Natural killer cell (primary cell): Measurements from ENCODE around the gene VWF. TPM values are rescaled to one million over a fixed set of nuclear protein-coding genes. Genes with fewer than 3 reads are reported as not detected.
A peak's percentile ranks its signal among the peaks of the same experiment; 100 is the strongest.

Experiments
- ATAC-seq, 3 donors: fragments of 150-1000 bp in 2 of 3; fragments of 200-7000 bp in 1 of 3; cut with Tn5 transposase; 1 replicate in 1 of 3; 2 replicates in 2 of 3; pipeline ENCODE4 v1.10.0; 2021; ENCODE audit warnings: mild to moderate bottlenecking in 2 of 3, moderate library complexity in 2 of 3
- DNase-seq, 2 donors: peaks; one replicate each; pipeline versions ENCODE4 v3.0.0 to v3.0.0-alpha.2; 2013 to 2021; ENCODE audit warnings: mixed read lengths in 1 of 2
- H3K27ac ChIP-seq: one replicate; pipeline ENCODE4 v1.5.1; 2013; ENCODE audit warnings: mild to moderate bottlenecking, low read length
- H3K27me3 ChIP-seq: one replicate; pipeline ENCODE4 v1.6.1; 2013; ENCODE audit warnings: low read length; ENCODE audit not compliant: control insufficient read depth, insufficient read depth
- H3K36me3 ChIP-seq: one replicate; pipeline ENCODE4 v1.6.1; 2013; ENCODE audit warnings: low read length; ENCODE audit not compliant: control insufficient read depth, insufficient read depth
- H3K4me1 ChIP-seq: one replicate; pipeline ENCODE4 v1.6.1; 2013; ENCODE audit warnings: low read length; ENCODE audit not compliant: control insufficient read depth, insufficient read depth
- H3K4me3 ChIP-seq: one replicate; pipeline ENCODE4 v1.5.1; 2013; ENCODE audit warnings: low read length
- H3K9me3 ChIP-seq: one replicate; pipeline ENCODE4 v1.6.1; 2013; ENCODE audit warnings: low read length; ENCODE audit not compliant: control insufficient read depth, insufficient read depth
- H3K27ac Mint-ChIP-seq, 2 donors: one replicate each; pipeline ENCODE4 v1.8.0; 2022; ENCODE audit warnings: mild to moderate bottlenecking in 2 of 2, mixed read lengths in 2 of 2, moderate library complexity in 1 of 2
- H3K27me3 Mint-ChIP-seq, 2 donors: one replicate each; pipeline ENCODE4 v1.8.0; 2022; ENCODE audit warnings: low read depth in 2 of 2, mixed read lengths in 2 of 2
- H3K36me3 Mint-ChIP-seq: one replicate; pipeline ENCODE4 v1.8.0; 2022; ENCODE audit warnings: mixed read lengths
- H3K4me1 Mint-ChIP-seq, 2 donors: one replicate each; pipeline ENCODE4 v1.8.0; 2022; ENCODE audit warnings: mixed read lengths in 2 of 2
- H3K4me3 Mint-ChIP-seq: one replicate; pipeline ENCODE4 v1.8.0; 2022; ENCODE audit warnings: mild to moderate bottlenecking, moderate library complexity, mixed read lengths
- H3K9me3 Mint-ChIP-seq, 2 donors: one replicate each; pipeline ENCODE4 v1.8.0; 2022; ENCODE audit warnings: mixed read lengths in 2 of 2
- CTCF ChIP-seq: fragments of 200-600 bp; IDR thresholded peaks from one replicate; pipeline ENCODE4 v1.8.0; 2022; ENCODE audit warnings: antibody characterized with exemption
- WGBS: methylation state at CpG from one replicate; pipeline ENCODE4 v1.1.7; 2013; ENCODE audit warnings: missing lambda C conversion rate; ENCODE audit not compliant: insufficient coverage; 5-methylcytosine and 5-hydroxymethylcytosine counted together
- intact Hi-C: fragments of 100-400 bp; cut with micrococcal nuclease; formaldehyde crosslinking; loops from one replicate; pipeline ENCODE4 v1.14.2; 2022
- total RNA-seq, 4 donors: library from RNA; stranded (reverse); fragments of 120-200 nt in 1 of 4; gene quantifications; one replicate each; pipeline versions ENCODE4 v1.2.3 to v1.2.4, GENCODE V29; 2013 to 2022

Gene VWF
- total RNA-seq, 3 donors from 2014 or later (not counting 1 experiment from before 2014, with no cell fraction given), result 0.14 to 0.95 (median 0.71) TPM

DNA sequence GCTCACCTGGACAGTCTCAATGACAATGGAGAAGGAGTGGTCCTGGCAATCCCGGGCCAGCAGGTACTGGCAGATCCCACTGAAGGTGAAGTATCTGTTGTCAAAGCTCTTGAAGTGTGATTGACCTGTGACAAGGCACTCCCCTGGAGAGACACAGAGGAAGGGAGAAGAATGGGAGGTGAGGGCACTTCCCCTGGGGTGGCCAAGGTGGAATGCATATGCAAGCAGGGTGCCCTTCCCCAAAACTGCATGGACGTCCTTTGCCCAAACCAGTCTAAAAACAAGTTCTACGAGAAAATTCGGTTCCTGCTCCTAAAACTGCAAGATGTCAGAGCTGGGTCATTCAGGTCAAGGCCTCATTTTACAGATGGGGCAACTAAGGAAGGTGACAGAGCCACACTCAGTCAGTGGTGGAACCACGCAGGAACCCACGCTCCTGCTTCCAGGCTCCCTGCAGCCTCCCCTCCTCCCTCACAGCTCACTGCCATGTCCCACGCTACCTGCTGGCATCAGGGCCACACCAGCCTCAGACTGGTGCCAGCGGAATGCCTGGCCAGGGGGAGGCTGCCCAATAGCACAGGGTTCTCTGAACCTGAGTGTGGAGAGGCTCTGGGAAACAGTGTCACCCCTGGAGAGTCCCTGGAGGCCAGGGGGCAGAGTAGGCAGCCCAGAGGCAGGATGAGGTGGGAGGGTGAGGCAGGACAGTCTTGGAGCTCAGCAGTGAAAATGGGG, 59.2 kb downstream of the VWF start:
- H3K9me3 Mint-ChIP-seq, result no peaks in the 10 kb centered on the region
- DNase-seq (no peak), ATAC-seq (no peak)
- H3K4me3 Mint-ChIP-seq, result no peak overlapping the region
- no peak for TF ChIP-seq CTCF
- H3K27ac ChIP-seq, result no peak overlapping the region
- WGBS, result 81% methylated on average over 8 of the region's 8 CpGs
- peaks cover 26 to 50% of the 10 kb centered on the region in 2 donors for H3K27me3 Mint-ChIP-seq
- intact Hi-C loops, result loop anchor here (10.0 kb wide), 1 partner anchor 470 kb away; the partner anchor contains the start of gene GAPDH
- no peaks in the 10 kb centered on the region for H3K9me3 ChIP-seq
- H3K36me3 Mint-ChIP-seq, result no peaks in the 10 kb centered on the region
- no peak overlapping the region for H3K27ac Mint-ChIP-seq
- peaks cover 4% of the 10 kb centered on the region for H3K4me1 ChIP-seq
- no peak overlapping the region for H3K4me3 ChIP-seq
- H3K36me3 ChIP-seq, result no peaks in the 10 kb centered on the region
- H3K27me3 ChIP-seq, result no peaks in the 10 kb centered on the region
- H3K4me1 Mint-ChIP-seq, result peaks cover 6 to 8% of the 10 kb centered on the region in 2 donors

DNA sequence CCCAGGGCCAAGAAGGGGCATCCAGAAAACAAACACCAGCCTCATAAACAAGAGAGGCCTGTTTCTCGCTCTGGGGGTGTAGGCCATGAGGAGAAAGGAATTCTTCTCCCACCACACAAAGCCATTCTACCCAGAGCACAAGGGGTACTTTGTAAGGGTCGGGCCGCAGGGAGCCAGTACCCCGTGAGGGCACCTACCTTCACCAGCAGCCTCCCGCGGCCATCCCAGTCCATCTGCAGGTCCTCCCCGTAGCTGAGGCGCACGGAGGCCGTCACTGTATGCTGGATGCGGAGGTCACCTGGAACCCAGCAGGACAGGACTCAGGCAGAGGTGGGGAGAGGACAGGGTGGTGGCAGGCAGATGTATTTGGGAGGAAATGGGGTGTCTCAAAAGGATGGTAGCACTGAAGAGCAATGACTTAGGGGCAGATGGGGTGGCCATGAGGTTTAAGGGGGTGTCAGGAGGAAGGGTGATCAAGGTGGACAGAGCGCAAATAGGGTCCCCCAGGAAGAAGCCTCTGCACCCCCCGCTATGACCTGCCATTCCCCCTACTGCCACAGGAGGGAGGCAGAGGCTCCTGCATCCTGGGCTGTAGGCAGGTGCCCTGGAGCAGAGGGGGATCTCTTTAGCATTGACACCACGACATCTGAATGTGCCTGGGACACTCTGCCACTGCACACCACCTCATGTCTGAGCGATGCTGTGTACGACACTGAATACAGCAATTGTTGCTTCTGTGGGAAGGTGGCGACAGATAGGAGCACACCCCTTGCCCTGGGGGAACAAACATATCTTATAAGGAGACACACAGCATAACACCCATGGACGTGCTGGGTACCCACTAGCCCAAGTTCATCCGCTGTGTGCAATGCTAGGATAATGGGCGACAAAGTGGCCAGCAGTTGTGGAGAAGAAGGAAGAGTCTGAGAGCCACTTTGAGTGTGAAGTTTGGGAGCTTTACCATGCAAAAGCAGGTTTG, 61.4 kb downstream of the VWF start:
- Mint-ChIP-seq H3K4me1 (no peaks in the 10 kb centered on the region), H3K27ac (no peak overlapping the region), H3K9me3 (no peaks in the 10 kb centered on the region), H3K4me3 (no peak overlapping the region), H3K27me3 (peaks cover 33 to 51% of the 10 kb centered on the region in 2 donors), H3K36me3 (no peaks in the 10 kb centered on the region)
- Histone ChIP-seq H3K9me3 (no peaks in the 10 kb centered on the region), H3K4me1 (no peaks in the 10 kb centered on the region), H3K36me3 (no peaks in the 10 kb centered on the region), H3K27ac (no peak overlapping the region), H3K27me3 (no peaks in the 10 kb centered on the region), H3K4me3 (no peak overlapping the region)
- peak; percentile 76 to 98 (median 96) for ATAC-seq
- 64% methylated on average over 19 of the region's 20 CpGs for WGBS
- intact Hi-C loops, result loop anchor here (1.0 to 10.0 kb wide), 2 partner anchors 222 to 472 kb away; partner anchors contain the start of gene GAPDH
- DNase-seq, result peak; percentile 43 to 79
- peak; percentile 86 for TF ChIP-seq CTCF

- no peaks in the 10 kb centered on the region for H3K36me3 Mint-ChIP-seq
- ATAC-seq, result no peak
- no peaks in the 10 kb centered on the region for H3K27me3 ChIP-seq
These were observed 62.1 kb downstream of the VWF start for GRCh38 chr12:6062395-6062756.

More at GRCh38 chr12:6062395-6062756, 62.1 kb downstream of the VWF start:
- Histone ChIP-seq H3K27ac (no peak overlapping the region), H3K9me3 (no peaks in the 10 kb centered on the region), H3K36me3 (no peaks in the 10 kb centered on the region), H3K4me1 (no peaks in the 10 kb centered on the region), H3K4me3 (no peak overlapping the region)
- 73% methylated on average over 3 of the region's 3 CpGs for WGBS
- Mint-ChIP-seq H3K9me3 (no peaks in the 10 kb centered on the region), H3K27ac (no peak overlapping the region), H3K4me1 (no peaks in the 10 kb centered on the region), H3K27me3 (peaks cover 36 to 48% of the 10 kb centered on the region in 2 donors), H3K4me3 (no peak overlapping the region)
- no peak for DNase-seq
- TF ChIP-seq CTCF, result no peak
- intact Hi-C loops, result loop anchor here (10.0 kb wide), 1 partner anchor 472 kb away; the partner anchor contains the start of gene GAPDH
